AG09309 (cell line): ENCODE data around the gene JMJD4.

Experiments used
- DNase-seq: peaks from one replicate; pipeline ENCODE4 v3.0.0-alpha.2; 2010; ENCODE audit warnings: low read depth
- H3K4me3 ChIP-seq: 2 replicates; pipeline ENCODE4 v1.5.1; 2011; ENCODE audit warnings: mild to moderate bottlenecking, low read depth, low read length, moderate library complexity; ENCODE audit not compliant: control insufficient read depth
- CTCF ChIP-seq: IDR thresholded peaks from 2 replicates; pipeline ENCODE4 v1.5.1; 2011; ENCODE audit warnings: mild to moderate bottlenecking, low read depth, low read length, inconsistent platforms; ENCODE audit not compliant: insufficient read depth, control insufficient read depth; ENCODE audit errors: missing control alignments

JMJD4 gene

GRCh38 chr1:227685807-227686206 lies 49.3 kb downstream of the JMJD4 start:
- H3K4me3 ChIP-seq: no peak overlapping the region
- TF ChIP-seq CTCF: no peak
- no peak for DNase-seq
